Epithelial cell of esophagus (primary cell): Measurements from ENCODE around the gene OR51E1.

Source experiments
- DNase-seq: peaks from one replicate; pipeline ENCODE4 v3.0.0; 2010; ENCODE audit warnings: low read depth
- H3K4me3 ChIP-seq: 2 replicates; pipeline ENCODE4 v1.5.1; 2011; ENCODE audit warnings: mild to moderate bottlenecking, low read length, control low read depth
- CTCF ChIP-seq: IDR thresholded peaks from 2 replicates; pipeline ENCODE4 v1.5.1; 2011; ENCODE audit warnings: low read depth, mild to moderate bottlenecking, low read length, control low read depth, inconsistent platforms; ENCODE audit not compliant: insufficient read depth; ENCODE audit errors: missing control alignments

The OR51E1 gene

GRCh38 chr11:4671741-4672140 lies 28.0 kb downstream of the OR51E1 start:
- no peak overlapping the region for H3K4me3 ChIP-seq
- no peak for DNase-seq
- no peak for TF ChIP-seq CTCF

GRCh38 chr11:4672470-4672869 lies 28.7 kb downstream of the OR51E1 start:
- no peak for TF ChIP-seq CTCF
- DNase-seq = no peak
- no peak overlapping the region for H3K4me3 ChIP-seq

GRCh38 chr11:4673781-4674180 lies 30.0 kb downstream of the OR51E1 start:
- TF ChIP-seq CTCF = no peak
- no peak for DNase-seq
- H3K4me3 ChIP-seq = no peak overlapping the region

GRCh38 chr11:4677948-4678347 lies 34.2 kb downstream of the OR51E1 start:
- no peak overlapping the region for H3K4me3 ChIP-seq
- no peak for TF ChIP-seq CTCF

GRCh38 chr11:4680341-4680740 lies 36.6 kb downstream of the OR51E1 start:
- no peak for TF ChIP-seq CTCF

More at GRCh38 chr11:4677948-4678347, 34.2 kb downstream of the OR51E1 start:
- no peak for DNase-seq

GRCh38 chr11:4682623-4683419 lies 39.0 kb downstream of the OR51E1 start:
- DNase-seq = peak; percentile 56
- TF ChIP-seq CTCF = no peak
- no peak overlapping the region for H3K4me3 ChIP-seq

More at GRCh38 chr11:4680341-4680740, 36.6 kb downstream of the OR51E1 start:
- no peak overlapping the region for H3K4me3 ChIP-seq
- no peak for DNase-seq
